Left forelimb (tissue), 1 donor: ENCODE data around the gene ATP1A3.
A peak's percentile ranks its signal among the peaks of the same experiment; 100 is the strongest.

Source experiments
- DNase-seq: peaks from one replicate; pipeline ENCODE4 v3.0.0-alpha.2; 2018; ENCODE audit warnings: low spot score

The ATP1A3 gene

GRCh38 chr19:41984961-41985360, 9.1 kb downstream of the ATP1A3 start:
- no peak for DNase-seq

GRCh38 chr19:41981724-41982123, 12.3 kb downstream of the ATP1A3 start:
- no peak for DNase-seq

DNA sequence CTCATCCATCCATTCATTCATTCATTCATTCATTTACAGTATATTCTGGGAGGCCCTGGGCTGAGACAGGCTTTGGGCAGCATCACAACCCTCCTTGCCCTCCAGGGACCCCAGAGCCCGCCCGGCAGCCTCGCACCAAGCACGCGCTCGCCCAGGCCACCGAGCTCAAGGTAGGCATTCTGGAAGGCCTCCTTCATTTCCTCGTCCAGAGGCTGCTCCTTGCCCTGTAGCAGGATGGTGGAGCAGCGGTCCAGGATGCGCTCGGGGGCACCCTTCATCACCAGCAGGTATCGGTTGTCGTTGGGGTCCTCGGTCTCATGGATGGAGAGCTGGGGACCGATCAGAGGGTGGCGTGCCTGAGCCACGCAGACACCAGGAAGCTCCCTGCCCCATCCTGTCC, 15.6 kb downstream of the ATP1A3 start:
- DNase-seq = no peak

- no peak for DNase-seq
These were observed 16.1 kb downstream of the ATP1A3 start for GRCh38 chr19:41977916-41978315.

- no peak for DNase-seq
These were observed 19.4 kb downstream of the ATP1A3 start for GRCh38 chr19:41974652-41975051.

DNA sequence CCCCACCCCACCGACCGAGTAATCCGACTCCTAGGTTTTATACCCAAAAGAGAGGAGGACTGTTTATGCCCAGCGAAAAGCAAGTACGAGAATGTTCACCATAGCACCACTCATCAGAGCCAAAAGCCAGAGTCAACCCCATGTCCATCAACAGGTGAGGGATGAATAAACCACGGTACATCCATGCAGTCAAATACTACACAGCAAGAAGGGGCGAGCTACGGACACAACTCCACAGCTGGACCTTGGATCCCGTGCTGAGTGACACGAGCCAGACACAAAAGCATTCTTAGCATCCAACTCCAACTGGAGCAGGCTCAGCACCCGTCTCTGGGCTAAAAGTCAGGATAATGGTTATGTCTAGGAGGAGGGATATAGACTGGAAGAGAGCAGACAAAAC, 22.7 kb downstream of the ATP1A3 start:
- DNase-seq = no peak

DNA sequence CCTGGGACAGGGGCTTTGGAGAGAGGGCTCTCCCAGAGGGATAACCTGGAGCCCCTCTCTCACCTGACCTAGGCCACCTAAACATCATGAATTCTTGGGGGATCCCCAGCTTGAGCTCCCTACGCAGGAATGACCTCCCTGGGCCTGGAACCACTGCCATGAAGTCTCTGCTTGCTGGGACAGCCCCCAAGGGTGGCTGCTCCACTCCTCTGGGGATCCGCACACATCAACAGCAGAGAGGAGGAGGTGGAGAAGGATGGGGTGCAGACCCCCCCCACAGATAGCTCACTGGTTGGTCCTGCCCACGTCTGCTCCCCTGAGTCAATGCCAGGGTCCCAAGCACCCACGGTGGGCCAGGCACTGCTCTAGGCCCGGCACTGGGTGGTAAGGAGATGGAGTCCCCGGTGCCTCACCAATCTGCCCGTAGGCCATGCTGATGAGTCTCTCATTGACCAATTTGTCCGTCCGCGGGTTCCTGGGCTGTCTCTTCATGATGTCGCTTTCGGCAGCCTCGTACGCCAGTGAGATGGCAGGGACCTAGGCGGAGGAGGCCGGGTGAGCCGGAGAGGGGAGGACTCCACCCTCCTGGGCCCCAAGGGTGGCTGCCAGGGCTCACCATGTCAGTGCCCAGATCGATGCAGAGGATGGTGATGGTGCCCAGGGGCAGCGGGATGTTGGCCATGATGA, 24.1 kb downstream of the ATP1A3 start:
- DNase-seq = no peak

GRCh38 chr19:41968751-41969595, 25.1 kb downstream of the ATP1A3 start:
- DNase-seq = no peak

DNA sequence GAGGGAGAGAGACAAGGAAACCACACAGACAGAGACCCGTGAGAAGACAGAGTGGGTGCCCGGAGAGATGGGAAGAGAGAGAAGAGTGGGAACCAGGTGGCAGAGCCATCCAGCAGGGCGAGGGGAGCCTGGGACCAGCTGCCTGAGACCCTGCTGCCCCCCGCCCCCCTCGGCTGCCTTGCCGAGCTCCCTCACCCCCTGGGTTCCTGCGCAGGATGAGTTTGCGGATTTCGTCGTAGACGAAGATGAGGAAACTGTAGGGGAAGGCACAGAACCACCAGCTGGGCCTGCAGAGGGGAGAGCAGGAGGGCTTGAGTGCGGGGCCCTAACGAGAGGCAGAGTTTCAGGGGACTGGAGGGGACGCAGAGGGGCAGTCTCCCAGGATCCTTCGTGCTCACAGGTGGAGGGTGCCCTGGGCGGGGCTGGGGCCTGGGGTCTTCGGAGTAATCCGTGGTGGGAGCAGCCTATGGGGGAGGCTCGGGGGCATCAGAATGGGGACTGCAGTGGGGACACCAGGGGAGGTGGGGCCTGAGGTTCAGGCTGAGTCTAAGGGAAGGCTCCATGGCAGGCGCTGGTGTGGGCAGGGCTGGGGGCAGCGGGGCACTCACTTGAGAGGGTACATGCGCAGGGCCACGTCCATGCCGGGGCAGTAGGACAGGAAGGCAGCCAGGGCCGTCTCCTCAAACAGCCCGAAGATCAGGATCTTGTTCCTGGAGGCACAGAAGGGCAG, 26.8 kb downstream of the ATP1A3 start:
- no peak for DNase-seq

- DNase-seq = no peak
These were observed 28.9 kb downstream of the ATP1A3 start for GRCh38 chr19:41965106-41965505.

- DNase-seq = no peak
These were observed 33.1 kb downstream of the ATP1A3 start for GRCh38 chr19:41960973-41961372.

DNA sequence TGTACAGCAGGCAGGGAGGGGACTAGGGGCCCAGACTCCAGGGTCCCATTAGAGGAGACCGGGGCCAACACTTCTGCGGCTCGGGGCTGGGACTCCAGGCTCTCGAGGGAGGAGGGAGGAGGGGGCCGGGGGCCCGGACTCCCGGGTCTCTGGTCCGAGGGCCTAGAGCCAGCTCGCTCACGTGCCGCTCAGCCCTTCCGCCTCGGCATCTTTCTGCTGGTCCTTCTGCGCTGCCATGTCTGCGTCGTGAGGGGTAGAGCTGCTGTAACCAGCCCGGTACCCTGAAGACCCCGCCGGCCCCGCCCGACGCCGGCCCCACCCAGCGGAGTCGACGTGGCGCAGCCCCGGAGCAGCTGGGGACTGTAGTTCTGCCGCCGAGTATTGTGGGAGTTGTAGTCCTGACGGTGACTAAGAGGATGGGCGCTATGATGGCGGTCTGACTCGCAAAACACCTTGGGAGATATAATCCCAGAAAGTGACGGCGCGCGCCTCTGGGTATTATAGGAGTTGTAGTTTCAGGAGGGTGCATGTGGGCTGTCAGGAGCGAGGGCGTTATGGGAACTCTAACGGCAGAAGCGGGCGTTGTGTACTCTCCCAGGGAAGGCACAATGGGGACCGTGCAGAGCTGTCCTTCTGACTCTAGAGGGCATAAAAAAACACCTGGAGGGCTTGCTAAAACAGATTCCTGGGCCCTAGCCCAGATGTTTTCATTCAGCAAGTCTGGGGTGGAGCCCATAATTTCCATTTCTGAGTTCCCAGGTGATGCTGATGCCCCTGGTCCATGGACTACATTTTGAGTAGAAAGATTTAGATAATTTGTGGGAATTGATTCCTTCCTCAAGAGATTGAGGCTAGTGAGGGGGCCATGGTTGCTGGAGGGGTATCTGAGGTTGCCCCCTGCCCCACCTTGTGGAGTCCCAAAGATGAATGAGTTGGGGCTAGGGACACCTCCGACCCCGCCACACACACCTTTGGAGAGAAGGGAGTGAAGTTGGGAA, 34.7 kb downstream of the ATP1A3 start, which contains the start of gene RABAC1:
Gene RABAC1, minus strand, starts transcription at position 266 of the 998 bp plus-strand sequence. Its CDS starts 29 bp downstream, at position 237.
- DNase-seq = peak; percentile 92

DNA sequence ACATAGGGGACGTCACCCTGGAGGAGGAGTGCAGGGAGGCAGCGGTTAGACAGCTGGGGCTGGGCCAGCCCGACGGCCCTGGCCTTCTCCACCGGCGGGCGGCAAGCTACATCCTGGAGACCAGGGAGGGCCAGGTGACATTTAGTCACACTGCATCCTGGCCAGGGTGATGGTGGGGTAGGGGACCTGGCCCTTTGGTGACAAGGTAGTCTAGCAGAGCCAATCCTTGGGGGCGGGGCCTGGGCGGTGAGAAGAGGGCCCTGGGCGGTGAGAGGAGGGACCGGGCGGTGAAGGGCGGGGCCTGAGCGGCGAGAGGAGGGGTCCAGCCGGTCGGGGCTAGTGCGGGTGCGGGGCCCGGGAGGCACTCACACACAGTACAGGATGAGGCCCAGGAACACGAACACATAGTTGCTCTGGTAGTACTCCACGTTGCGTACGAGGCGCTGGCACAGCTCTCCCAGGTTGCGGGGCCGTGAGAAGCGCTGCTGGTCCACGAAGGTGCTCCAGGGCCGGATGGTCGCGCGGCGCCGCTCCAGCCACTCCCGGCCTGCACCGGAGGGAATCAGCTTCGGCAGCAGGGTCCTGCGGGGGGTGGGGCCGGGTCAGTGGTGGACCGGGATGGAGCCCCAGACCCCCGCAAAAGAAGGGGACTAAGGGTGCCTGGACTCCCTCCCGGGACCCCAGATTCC, 35.5 kb downstream of the ATP1A3 start:
- peak; percentile 88 for DNase-seq

- peak; percentile 75 for DNase-seq
These were observed 36.1 kb downstream of the ATP1A3 start for GRCh38 chr19:41957838-41958366.

DNA sequence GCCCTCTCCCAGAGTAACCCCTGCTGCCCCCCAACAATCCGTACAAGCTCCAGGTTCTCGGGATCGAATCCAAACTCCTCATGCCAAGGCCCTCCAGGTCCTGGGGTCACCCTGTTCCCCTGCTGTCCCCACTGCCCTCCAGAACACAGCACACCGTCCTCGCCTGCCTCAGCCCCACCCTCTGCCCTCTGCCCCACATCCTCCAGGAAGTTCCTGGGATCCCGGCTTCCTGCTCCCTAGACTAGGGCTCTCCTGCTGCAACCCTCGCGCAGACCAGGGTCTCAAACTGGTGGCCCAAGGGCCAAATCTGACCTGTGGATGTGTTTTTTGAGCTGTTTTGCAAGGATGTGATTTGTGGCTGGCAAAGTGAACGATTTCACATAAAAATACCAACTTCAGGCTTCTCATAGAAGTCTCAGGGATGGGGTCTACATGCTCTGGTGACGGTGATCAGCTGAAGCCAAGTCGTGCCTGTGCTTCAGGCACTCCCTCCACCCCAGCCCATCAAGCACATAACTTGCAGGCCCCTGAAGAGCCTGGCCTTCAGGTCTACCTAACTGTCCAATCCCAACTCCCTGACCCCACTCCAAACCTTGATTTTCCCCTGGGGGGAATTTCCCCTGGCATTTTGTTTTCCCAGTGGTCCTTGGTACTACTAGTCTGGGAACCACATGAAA, 36.7 kb downstream of the ATP1A3 start:
- no peak for DNase-seq

DNA sequence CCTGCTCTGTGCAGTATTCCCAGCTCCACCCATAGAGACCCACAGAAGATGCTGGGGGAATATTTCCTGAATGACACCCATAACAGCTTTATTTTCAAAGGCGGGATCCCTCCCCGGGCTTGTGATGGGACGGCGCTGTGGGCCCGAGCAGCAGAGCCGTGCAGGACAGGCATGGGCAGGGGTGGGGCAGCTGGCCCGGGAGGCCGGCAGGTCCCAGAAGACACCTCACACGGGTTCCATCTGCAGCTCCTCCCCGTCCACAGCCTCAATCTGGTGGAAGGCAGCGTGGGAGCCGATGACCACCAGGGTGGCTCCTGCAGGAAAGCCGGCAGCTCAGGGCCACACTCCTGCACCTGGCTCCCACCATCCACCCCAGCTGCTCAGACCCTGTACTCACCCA, 37.4 kb downstream of the ATP1A3 start:
- no peak for DNase-seq

DNA sequence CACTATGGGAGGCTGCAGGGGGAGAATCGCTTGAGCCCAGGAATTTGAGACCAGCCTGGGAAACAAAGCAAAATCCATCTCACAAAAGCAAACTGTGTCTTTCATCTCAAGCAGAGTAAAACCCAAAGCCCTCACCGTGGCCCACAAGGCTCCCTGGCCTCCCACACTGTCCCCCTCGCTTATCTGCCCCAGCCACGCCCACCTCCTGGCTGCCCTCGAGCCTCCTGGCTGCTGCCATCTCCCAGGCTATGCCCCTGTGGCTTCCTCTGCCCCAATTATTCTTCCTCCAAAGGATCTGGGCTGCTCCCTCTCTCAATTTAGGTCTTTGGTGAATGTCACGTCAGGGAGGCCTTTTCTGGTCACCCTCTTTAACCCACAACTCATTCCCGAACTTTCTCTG, 38.5 kb downstream of the ATP1A3 start:
- DNase-seq = no peak

GRCh38 chr19:41951686-41952172, 42.3 kb downstream of the ATP1A3 start:
- peak; percentile 84 for DNase-seq

GRCh38 chr19:41947091-41947490, 46.9 kb downstream of the ATP1A3 start:
- no peak for DNase-seq
